Breast epithelium (tissue), 3 donors: Measurements from ENCODE around the gene TMEM238L.

Source experiments
- CTCF ChIP-seq, 3 donors: fragments of 450-650 bp; IDR thresholded peaks; one replicate each; pipeline ENCODE4 v1.5.1; 2016 to 2017; ENCODE audit warnings: antibody characterized with exemption in 3 of 3, mild to moderate bottlenecking in 3 of 3, moderate library complexity in 3 of 3
- POLR2AphosphoS5 ChIP-seq, 3 donors: sonication (generic); formaldehyde crosslinking; IDR thresholded peaks; one replicate each; pipeline ENCODE4 v1.6.1; 2017; ENCODE audit warnings: antibody characterized with exemption in 3 of 3

GRCh38 chr17:10843811-10844210 is 39.9 kb upstream of the TMEM238L start:
- TF ChIP-seq CTCF (IDR thresholded peaks at IDR 0.05) = no peak
- TF ChIP-seq POLR2AphosphoS5 (IDR thresholded peaks at IDR 0.05) = no peak
